Stimulated activated CD8-positive, alpha-beta memory T cell treated with anti-CD3 and anti-CD28 coated beads, Interleukin-12 subunit alpha, Interleukin-12 subunit beta, amount 100 ng/mL, for 24 hours (primary cell): ENCODE measurements around the gene PPP1R11.
"Not testable (repeated sequence)": the region's sequence is repeated elsewhere in the genome, so short reads cannot be mapped to it uniquely, and the experiment has no call there.

Experiments used
- DNase-seq: peaks from one replicate; pipeline ENCODE4 v3.0.0-alpha.2; 2020; ENCODE audit errors: extremely low read depth

The PPP1R11 gene

GRCh38 chr6:30066577-30067459 lies at the start of gene PPP1R11:
Gene PPP1R11 (plus strand): TSS chr6:30067198. CDS start chr6:30067411, 213 bp downstream.
- DNase-seq: peak; percentile 99

- no peak for DNase-seq
Measured at GRCh38 chr6:30019819-30020218, 47.2 kb upstream of the PPP1R11 start.

GRCh38 chr6:30020626-30021025 lies 46.4 kb upstream of the PPP1R11 start:
- DNase-seq: no peak

- no peak for DNase-seq
Measured at GRCh38 chr6:30022189-30022588, 44.8 kb upstream of the PPP1R11 start.

- DNase-seq: not testable (repeated sequence)
Measured at GRCh38 chr6:30022712-30023111, 44.3 kb upstream of the PPP1R11 start.

- no peak for DNase-seq
Measured at GRCh38 chr6:30025186-30025585, 41.8 kb upstream of the PPP1R11 start.

GRCh38 chr6:30029588-30029987 lies 37.4 kb upstream of the PPP1R11 start:
- no peak for DNase-seq

GRCh38 chr6:30031381-30031780 lies 35.6 kb upstream of the PPP1R11 start:
- no peak for DNase-seq

- not testable (repeated sequence) for DNase-seq
Measured at GRCh38 chr6:30033440-30033839, 33.6 kb upstream of the PPP1R11 start.

- no peak for DNase-seq
Measured at GRCh38 chr6:30035784-30036183, 31.2 kb upstream of the PPP1R11 start.

GRCh38 chr6:30037182-30037788 lies 29.7 kb upstream of the PPP1R11 start:
- no peak for DNase-seq

GRCh38 chr6:30041221-30041620 lies 25.8 kb upstream of the PPP1R11 start:
- no peak for DNase-seq

- DNase-seq: no peak
Measured at GRCh38 chr6:30041821-30042220, 25.2 kb upstream of the PPP1R11 start.

- no peak for DNase-seq
Measured at GRCh38 chr6:30042476-30042875, 24.5 kb upstream of the PPP1R11 start.

- no peak for DNase-seq
Measured at GRCh38 chr6:30042914-30043313, 24.1 kb upstream of the PPP1R11 start.

GRCh38 chr6:30043744-30044143 lies 23.3 kb upstream of the PPP1R11 start:
- DNase-seq: no peak

- no peak for DNase-seq
Measured at GRCh38 chr6:30044630-30045029, 22.4 kb upstream of the PPP1R11 start.

GRCh38 chr6:30047220-30047619 lies 19.8 kb upstream of the PPP1R11 start:
- DNase-seq: no peak

- no peak for DNase-seq
Measured at GRCh38 chr6:30053682-30054081, 13.3 kb upstream of the PPP1R11 start.

GRCh38 chr6:30055513-30055912 lies 11.5 kb upstream of the PPP1R11 start:
- DNase-seq: no peak

- no peak for DNase-seq
Measured at GRCh38 chr6:30060606-30061091, 6.3 kb upstream of the PPP1R11 start.

GRCh38 chr6:30061092-30061857 lies 5.7 kb upstream of the PPP1R11 start, which contains the start of gene POLR1H:
Gene POLR1H (plus strand): TSS chr6:30061265. CDS start chr6:30061525, 260 bp downstream.
- peak; percentile 67 for DNase-seq
